Measurements from ENCODE around the gene ADM2.

The ADM2 gene

GRCh38 chr22:50522806-50523438 lies 41.6 kb downstream of the ADM2 start:
- DNase-seq (ENCODE audit: insufficient read length, low spot score) (no peak), FAIRE-seq (no peak)
- no peak for TF ChIP-seq POLR2A (IDR thresholded peaks at IDR 0.05; ENCODE audit: low read depth, low read length)

- no peak for TF ChIP-seq POLR2A (IDR thresholded peaks at IDR 0.05; ENCODE audit: low read depth, low read length)
- DNase-seq (ENCODE audit: insufficient read length, low spot score) (no peak), FAIRE-seq (no peak)
Observed at GRCh38 chr22:50523458-50523805, 42.1 kb downstream of the ADM2 start.

- FAIRE-seq (no peak), DNase-seq (ENCODE audit: insufficient read length, low spot score) (no peak)
- no peak for TF ChIP-seq POLR2A (IDR thresholded peaks at IDR 0.05; ENCODE audit: low read depth, low read length)
Observed at GRCh38 chr22:50523806-50524675, 42.7 kb downstream of the ADM2 start.

GRCh38 chr22:50524676-50525103 lies 43.3 kb downstream of the ADM2 start:
- TF ChIP-seq POLR2A (IDR thresholded peaks at IDR 0.05; ENCODE audit: low read depth, low read length) = no peak
- FAIRE-seq (no peak), DNase-seq (ENCODE audit: insufficient read length, low spot score) (no peak)

GRCh38 chr22:50525104-50525857 lies 43.9 kb downstream of the ADM2 start, which contains the start of gene SCO2:
Gene SCO2, minus strand, starts transcription at chr22:50525598. Its CDS starts 1,187 bp downstream, at chr22:50524411.
- DNase-seq (ENCODE audit: insufficient read length, low spot score) (peak; percentile 95), FAIRE-seq (no peak)
- peak; percentile 75 for TF ChIP-seq POLR2A (IDR thresholded peaks at IDR 0.05; ENCODE audit: low read depth, low read length)

- DNase-seq (ENCODE audit: insufficient read length, low spot score) (no peak), FAIRE-seq (no peak)
- no peak for TF ChIP-seq POLR2A (IDR thresholded peaks at IDR 0.05; ENCODE audit: low read depth, low read length)
Observed at GRCh38 chr22:50525858-50526107, 44.4 kb downstream of the ADM2 start.

GRCh38 chr22:50526108-50526833 lies 44.9 kb downstream of the ADM2 start:
- TF ChIP-seq POLR2A (IDR thresholded peaks at IDR 0.05; ENCODE audit: low read depth, low read length) = no peak; the same call in 1 of the 2 replicates
- FAIRE-seq (no peak), DNase-seq (ENCODE audit: insufficient read length, low spot score) (peak; percentile 71)

- no peak for TF ChIP-seq POLR2A (IDR thresholded peaks at IDR 0.05; ENCODE audit: low read depth, low read length)
- FAIRE-seq = no peak
- no peak for DNase-seq (ENCODE audit: insufficient read length, low spot score)
Observed at GRCh38 chr22:50526834-50527801, 45.8 kb downstream of the ADM2 start.

GRCh38 chr22:50527921-50528681 lies 46.8 kb downstream of the ADM2 start:
- no peak for TF ChIP-seq POLR2A (IDR thresholded peaks at IDR 0.05; ENCODE audit: low read depth, low read length)
- DNase-seq (ENCODE audit: insufficient read length, low spot score) = no peak
- FAIRE-seq = no peak

- DNase-seq (ENCODE audit: insufficient read length, low spot score) (no peak), FAIRE-seq (no peak)
- no peak for TF ChIP-seq POLR2A (IDR thresholded peaks at IDR 0.05; ENCODE audit: low read depth, low read length)
Observed at GRCh38 chr22:50528682-50529415, 47.5 kb downstream of the ADM2 start.

- no peak for DNase-seq (ENCODE audit: insufficient read length, low spot score)
- no peak for FAIRE-seq
- TF ChIP-seq POLR2A (IDR thresholded peaks at IDR 0.05; ENCODE audit: low read depth, low read length) = no peak
Observed at GRCh38 chr22:50529416-50529896, 48.1 kb downstream of the ADM2 start.

All from H54 (cell line).